ENCODE data around the gene NCS1.

The NCS1 gene

DNA sequence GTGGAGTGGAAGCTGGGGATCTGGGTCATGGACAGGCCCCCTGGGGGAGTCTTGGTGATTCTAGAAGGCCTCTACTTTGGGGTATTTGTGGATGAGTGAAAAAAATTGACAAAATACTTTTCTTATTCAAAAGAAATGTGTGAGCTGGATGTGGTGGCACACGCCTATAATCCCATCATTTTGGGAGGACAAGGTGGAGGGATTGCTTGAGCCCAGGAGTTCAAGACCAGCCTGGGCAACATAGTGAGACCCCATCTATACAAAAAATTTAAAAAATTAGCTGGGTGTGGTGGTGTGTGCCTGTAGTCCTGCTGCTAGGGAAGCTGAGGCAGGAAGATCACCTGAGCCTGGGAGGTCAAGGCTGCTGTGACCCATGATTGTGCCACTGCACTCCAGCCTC lies 6.6 kb upstream of the NCS1 start:
- Histone ChIP-seq H3K9me3 (ENCODE audit: insufficient read depth, low read depth, low read length) (no peaks in the 10 kb centered on the region), H3K4me3 (ENCODE audit: low read length) (no peak overlapping the region), H3K27me3 (ENCODE audit: insufficient read depth, low read length) (peaks cover 3% of the 10 kb centered on the region; the same call in 1 of the 2 replicates), H3K36me3 (ENCODE audit: insufficient read depth, low read depth, low read length) (no peaks in the 10 kb centered on the region), H3K9ac (ENCODE audit: low read depth, low read length) (no peak overlapping the region), H3K4me1 (ENCODE audit: insufficient read depth, low read length) (no peaks in the 10 kb centered on the region), H3K27ac (ENCODE audit: low read length) (no peak overlapping the region)

DNA sequence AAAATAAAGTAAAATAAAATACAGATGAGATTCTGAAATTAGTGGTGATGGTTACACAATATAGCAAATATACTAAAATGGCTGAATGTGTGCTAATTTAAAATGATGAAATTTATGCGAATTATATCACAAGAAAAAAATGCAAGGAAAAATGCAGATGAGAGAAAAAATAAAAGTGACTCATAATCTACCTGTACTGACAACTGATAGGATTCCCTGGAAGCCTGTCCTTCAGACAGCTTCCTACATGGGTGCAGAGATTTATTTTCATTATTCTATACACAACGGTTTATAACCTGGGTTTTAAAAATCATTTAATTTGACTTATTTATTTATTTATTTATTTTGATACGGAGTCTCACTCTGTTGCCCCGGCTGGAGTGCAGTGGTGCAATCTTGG lies 5.8 kb upstream of the NCS1 start:
- Histone ChIP-seq H3K4me1 (ENCODE audit: insufficient read depth, low read length) (no peaks in the 10 kb centered on the region), H3K9ac (ENCODE audit: low read depth, low read length) (no peak overlapping the region), H3K9me3 (ENCODE audit: insufficient read depth, low read depth, low read length) (no peaks in the 10 kb centered on the region), H3K27ac (ENCODE audit: low read length) (no peak overlapping the region), H3K27me3 (ENCODE audit: insufficient read depth, low read length) (peaks cover 11% of the 10 kb centered on the region), H3K36me3 (ENCODE audit: insufficient read depth, low read depth, low read length) (no peaks in the 10 kb centered on the region), H3K4me3 (ENCODE audit: low read length) (no peak overlapping the region)

DNA sequence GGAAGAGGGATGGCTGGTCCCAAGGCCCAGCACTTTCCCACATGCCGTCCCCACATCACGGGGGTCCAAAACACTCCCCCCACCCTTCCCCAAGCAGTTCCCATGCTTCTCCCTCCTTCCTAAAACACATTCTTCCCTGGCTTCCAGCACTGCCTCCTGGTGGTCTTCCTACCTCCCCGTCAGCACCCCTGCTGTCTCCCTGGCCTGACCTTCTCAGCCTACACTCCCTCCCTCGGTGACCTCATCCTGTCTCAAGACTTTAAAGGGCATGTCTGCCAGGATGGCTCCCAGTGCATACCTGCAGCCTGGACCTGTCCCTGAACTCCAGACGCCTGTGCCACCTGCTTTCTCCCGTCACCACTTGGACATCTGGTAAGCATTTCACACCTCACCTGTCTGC lies 4.3 kb upstream of the NCS1 start:
- Histone ChIP-seq H3K9me3 (ENCODE audit: insufficient read depth, low read depth, low read length) (no peaks in the 10 kb centered on the region), H3K9ac (ENCODE audit: low read depth, low read length) (no peak overlapping the region), H3K27me3 (ENCODE audit: insufficient read depth, low read length) (peaks cover 15% of the 10 kb centered on the region), H3K4me3 (ENCODE audit: low read length) (no peak overlapping the region), H3K4me1 (ENCODE audit: insufficient read depth, low read length) (no peaks in the 10 kb centered on the region), H3K27ac (ENCODE audit: low read length) (no peak overlapping the region), H3K36me3 (ENCODE audit: insufficient read depth, low read depth, low read length) (no peaks in the 10 kb centered on the region)

DNA sequence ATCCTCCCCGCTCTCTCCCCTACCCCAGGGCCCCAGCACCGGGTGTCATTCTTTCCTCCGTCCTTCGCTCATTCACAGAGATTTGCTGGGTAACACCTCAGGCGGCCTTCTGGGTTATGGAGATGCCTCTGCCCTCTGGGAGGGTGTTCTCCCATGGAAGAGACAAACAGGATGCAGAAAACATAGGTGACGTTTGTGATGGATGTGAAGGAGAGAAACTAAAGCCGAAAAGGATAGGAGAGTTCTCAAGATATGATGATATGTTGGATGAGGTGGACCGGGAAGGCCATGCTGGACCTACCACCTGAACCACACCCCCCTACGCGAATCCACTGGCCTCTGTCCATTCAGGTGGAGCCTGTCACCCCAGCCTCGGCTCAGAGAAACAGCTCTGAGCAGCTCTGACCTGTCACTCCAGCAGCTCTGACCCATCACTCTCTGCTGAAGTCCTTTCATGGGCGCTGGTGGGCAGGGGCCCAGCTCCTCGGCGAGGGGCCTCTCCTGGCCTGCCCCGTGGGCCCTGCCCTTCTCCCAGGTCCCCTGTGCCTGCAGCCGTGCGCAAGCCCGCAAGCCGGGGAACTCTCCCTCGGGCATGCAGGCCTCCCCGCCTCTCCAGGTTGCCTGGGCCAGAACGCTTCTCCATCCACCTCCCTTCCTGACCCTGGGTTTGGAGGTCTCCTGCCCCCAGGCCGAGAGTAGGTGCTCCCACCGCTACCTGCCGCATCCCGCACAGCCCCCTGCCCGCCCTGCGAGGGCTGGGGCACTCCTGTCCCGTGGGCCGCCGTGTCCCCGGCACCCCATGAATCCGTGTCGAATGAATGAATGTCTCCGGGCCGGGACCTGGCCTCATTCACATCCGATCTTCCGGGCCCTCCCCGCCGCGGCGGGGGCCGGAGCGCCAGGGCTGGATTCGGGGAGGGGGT lies 717 bp upstream of the NCS1 start:
- peaks cover 3% of the 10 kb centered on the region; the same call in 1 of the 2 replicates for H3K4me1 ChIP-seq (ENCODE audit: insufficient read depth, low read length)
- peak overlapping the region; percentile 61; the same call in 1 of the 2 replicates for H3K4me3 ChIP-seq (ENCODE audit: low read length)
- H3K9me3 ChIP-seq (ENCODE audit: insufficient read depth, low read depth, low read length): no peaks in the 10 kb centered on the region
- H3K27ac ChIP-seq (ENCODE audit: low read length): no peak overlapping the region
- no peak overlapping the region for H3K9ac ChIP-seq (ENCODE audit: low read depth, low read length)
- H3K36me3 ChIP-seq (ENCODE audit: insufficient read depth, low read depth, low read length): no peaks in the 10 kb centered on the region
- H3K27me3 ChIP-seq (ENCODE audit: insufficient read depth, low read length): peaks cover 21% of the 10 kb centered on the region

DNA sequence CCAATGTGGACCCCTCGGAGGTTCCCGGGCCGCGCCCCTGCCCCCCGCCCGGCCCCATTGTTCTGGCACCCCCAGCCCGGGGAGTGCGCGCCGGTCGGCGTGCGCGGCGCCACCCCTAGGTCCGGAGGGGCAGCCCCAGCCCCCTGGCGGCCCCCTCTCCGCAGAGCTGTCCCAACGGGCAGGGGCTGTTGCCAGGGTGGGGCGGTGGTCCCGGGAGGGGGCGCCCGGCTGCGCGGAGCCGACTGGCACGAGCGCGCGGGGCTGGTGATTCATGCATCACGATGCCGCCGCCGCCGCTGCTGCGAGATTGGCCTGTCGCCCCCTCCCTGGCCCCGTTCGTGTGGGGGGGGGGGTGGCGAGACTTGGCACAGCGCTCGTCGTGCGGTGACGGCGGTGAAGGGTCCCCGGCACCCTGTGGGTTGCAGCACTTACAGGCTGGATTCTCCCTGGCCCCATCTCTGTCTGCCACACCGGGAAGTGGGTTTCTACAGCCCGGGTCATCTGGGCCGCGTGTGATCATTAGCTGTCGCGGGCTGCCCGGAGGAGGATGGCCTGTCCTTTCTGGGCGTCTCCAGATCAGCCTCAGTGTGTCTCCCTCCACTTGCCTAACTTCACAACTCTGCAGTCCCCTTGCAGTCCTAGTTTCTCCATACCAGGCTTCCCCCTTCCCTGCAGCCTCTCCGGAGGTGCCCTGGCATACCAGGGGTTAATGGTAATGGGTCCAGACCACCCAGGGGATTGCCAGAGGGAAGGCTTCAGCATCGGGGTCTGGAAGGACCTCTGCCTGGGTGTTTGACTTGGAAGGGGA lies 858 bp downstream of the NCS1 start:
- peak overlapping the region; percentile 74 for H3K4me3 ChIP-seq (ENCODE audit: low read length)
- H3K9ac ChIP-seq (ENCODE audit: low read depth, low read length): peak overlapping the region; percentile 45; the same call in 1 of the 2 replicates
- H3K27me3 ChIP-seq (ENCODE audit: insufficient read depth, low read length): peaks cover 21% of the 10 kb centered on the region
- H3K4me1 ChIP-seq (ENCODE audit: insufficient read depth, low read length): peaks cover 3% of the 10 kb centered on the region; the same call in 1 of the 2 replicates
- no peaks in the 10 kb centered on the region for H3K9me3 ChIP-seq (ENCODE audit: insufficient read depth, low read depth, low read length)
- H3K27ac ChIP-seq (ENCODE audit: low read length): no peak overlapping the region
- H3K36me3 ChIP-seq (ENCODE audit: insufficient read depth, low read depth, low read length): no peaks in the 10 kb centered on the region

DNA sequence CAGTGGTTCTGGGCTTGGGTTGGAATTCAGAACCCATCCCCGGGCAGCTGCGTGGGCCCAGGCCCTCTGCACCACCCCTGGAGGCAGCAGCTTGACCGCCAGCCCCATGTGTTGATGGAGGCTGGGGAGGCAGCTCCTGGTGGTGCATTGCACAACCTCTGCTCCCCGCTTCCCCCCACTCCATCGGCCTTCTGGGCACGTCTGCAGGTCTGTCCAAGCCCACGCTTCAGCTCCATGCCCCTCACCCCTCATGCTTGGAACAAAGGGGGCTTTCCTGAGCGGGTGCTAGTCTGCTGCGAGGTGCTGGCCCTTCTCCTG lies 1.4 kb downstream of the NCS1 start:
- Histone ChIP-seq H3K9me3 (ENCODE audit: insufficient read depth, low read depth, low read length) (no peaks in the 10 kb centered on the region), H3K36me3 (ENCODE audit: insufficient read depth, low read depth, low read length) (no peaks in the 10 kb centered on the region), H3K27ac (ENCODE audit: low read length) (no peak overlapping the region), H3K9ac (ENCODE audit: low read depth, low read length) (peak overlapping the region; percentile 45; the same call in 1 of the 2 replicates), H3K4me1 (ENCODE audit: insufficient read depth, low read length) (peaks cover 3% of the 10 kb centered on the region; the same call in 1 of the 2 replicates), H3K27me3 (ENCODE audit: insufficient read depth, low read length) (peaks cover 21% of the 10 kb centered on the region), H3K4me3 (ENCODE audit: low read length) (peak overlapping the region; percentile 74)

DNA sequence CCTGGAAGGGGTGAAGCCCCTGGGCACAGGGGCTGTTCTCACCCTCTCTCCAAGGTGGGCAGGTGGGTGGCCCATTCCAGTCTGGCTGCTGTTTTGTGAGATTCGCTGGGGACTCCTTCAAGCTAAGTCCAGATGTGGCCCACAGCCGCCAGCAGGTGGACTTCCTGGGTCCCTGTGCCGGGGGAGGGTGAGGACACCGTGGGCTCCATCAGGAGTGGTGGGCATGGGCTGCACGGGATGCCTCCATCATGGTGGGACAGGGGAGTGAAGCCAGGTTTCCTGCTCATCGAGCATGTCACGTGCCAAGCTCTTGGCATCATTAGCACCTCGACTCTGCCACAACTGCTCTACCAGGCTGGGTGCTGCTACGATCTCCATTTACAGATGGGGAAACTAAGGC lies 1.8 kb downstream of the NCS1 start:
- peaks cover 3% of the 10 kb centered on the region; the same call in 1 of the 2 replicates for H3K4me1 ChIP-seq (ENCODE audit: insufficient read depth, low read length)
- no peak overlapping the region for H3K27ac ChIP-seq (ENCODE audit: low read length)
- no peak overlapping the region for H3K9ac ChIP-seq (ENCODE audit: low read depth, low read length)
- no peaks in the 10 kb centered on the region for H3K36me3 ChIP-seq (ENCODE audit: insufficient read depth, low read depth, low read length)
- H3K4me3 ChIP-seq (ENCODE audit: low read length): peak overlapping the region; percentile 74; the same call in 1 of the 2 replicates
- peaks cover 21% of the 10 kb centered on the region for H3K27me3 ChIP-seq (ENCODE audit: insufficient read depth, low read length)
- no peaks in the 10 kb centered on the region for H3K9me3 ChIP-seq (ENCODE audit: insufficient read depth, low read depth, low read length)

DNA sequence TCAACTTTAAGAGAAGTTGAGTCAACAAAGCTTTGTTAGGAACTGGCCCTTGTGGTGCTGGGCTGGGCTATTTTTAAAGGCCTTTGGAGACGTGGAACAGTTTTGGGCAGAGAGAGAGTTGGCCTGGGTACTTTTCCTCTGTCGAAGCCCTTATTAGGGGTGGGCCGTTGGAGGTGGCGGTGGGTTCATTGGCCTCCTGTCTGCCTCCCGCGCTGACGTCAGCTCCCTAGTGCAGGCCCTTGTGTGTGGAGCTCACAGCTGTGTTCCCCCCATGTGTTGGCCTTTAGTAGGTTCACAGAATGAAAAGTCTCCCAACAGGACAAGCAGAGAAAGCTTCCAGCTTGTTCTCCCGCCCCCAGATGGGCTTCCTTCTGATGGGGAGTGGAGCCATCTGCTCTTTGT lies 2.7 kb downstream of the NCS1 start:
- Histone ChIP-seq H3K9ac (ENCODE audit: low read depth, low read length) (no peak overlapping the region), H3K4me1 (ENCODE audit: insufficient read depth, low read length) (peaks cover 3% of the 10 kb centered on the region; the same call in 1 of the 2 replicates), H3K36me3 (ENCODE audit: insufficient read depth, low read depth, low read length) (no peaks in the 10 kb centered on the region), H3K27me3 (ENCODE audit: insufficient read depth, low read length) (peaks cover 21% of the 10 kb centered on the region), H3K27ac (ENCODE audit: low read length) (no peak overlapping the region), H3K4me3 (ENCODE audit: low read length) (no peak overlapping the region), H3K9me3 (ENCODE audit: insufficient read depth, low read depth, low read length) (no peaks in the 10 kb centered on the region)

DNA sequence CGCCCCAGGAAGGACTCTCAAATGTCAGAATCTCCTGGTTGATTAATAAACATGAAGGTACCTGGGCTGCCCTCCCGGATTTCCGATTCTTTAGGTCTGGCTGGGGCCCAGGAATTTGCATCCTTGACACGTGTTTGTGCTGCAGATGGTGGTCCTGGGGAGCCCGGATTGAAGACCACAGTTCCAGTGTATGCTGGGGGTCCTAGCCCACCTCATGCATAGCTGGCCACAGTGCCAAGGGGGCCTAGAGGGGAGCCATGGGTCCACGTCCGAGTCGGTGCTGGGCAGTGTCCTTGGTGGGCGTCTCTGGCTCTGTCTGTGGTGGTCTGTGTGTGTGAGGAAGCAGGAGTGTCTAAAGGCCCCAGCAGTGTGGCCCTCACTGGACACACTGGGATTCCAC lies 3.2 kb downstream of the NCS1 start:
- H3K4me1 ChIP-seq (ENCODE audit: insufficient read depth, low read length): peaks cover 3% of the 10 kb centered on the region; the same call in 1 of the 2 replicates
- no peak overlapping the region for H3K4me3 ChIP-seq (ENCODE audit: low read length)
- no peak overlapping the region for H3K27ac ChIP-seq (ENCODE audit: low read length)
- H3K9ac ChIP-seq (ENCODE audit: low read depth, low read length): no peak overlapping the region
- H3K36me3 ChIP-seq (ENCODE audit: insufficient read depth, low read depth, low read length): no peaks in the 10 kb centered on the region
- peaks cover 21% of the 10 kb centered on the region for H3K27me3 ChIP-seq (ENCODE audit: insufficient read depth, low read length)
- no peaks in the 10 kb centered on the region for H3K9me3 ChIP-seq (ENCODE audit: insufficient read depth, low read depth, low read length)

DNA sequence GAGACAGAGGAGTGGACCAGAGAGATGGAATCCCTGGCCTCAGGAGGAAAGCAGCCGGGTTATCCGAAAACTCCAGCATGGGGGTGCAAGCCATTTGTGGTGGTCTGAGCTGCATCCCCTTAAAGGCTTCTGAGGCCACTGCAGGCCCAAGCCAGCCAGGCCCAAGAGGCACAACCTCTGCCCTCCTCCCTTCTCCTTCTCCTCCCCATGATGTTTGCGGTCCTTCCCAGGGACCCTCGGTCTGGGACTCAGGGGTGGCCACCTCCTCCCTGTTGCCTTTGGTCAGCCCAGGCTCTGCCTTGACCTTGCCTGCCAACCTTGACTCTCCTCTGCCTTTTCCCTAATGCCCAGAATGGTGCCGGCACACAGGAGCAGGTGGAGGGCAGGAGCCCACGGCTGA lies 4.6 kb downstream of the NCS1 start:
- no peak overlapping the region for H3K27ac ChIP-seq (ENCODE audit: low read length)
- H3K4me3 ChIP-seq (ENCODE audit: low read length): no peak overlapping the region
- H3K9ac ChIP-seq (ENCODE audit: low read depth, low read length): no peak overlapping the region
- H3K27me3 ChIP-seq (ENCODE audit: insufficient read depth, low read length): peaks cover 7% of the 10 kb centered on the region; the same call in 1 of the 2 replicates
- H3K36me3 ChIP-seq (ENCODE audit: insufficient read depth, low read depth, low read length): no peaks in the 10 kb centered on the region
- no peaks in the 10 kb centered on the region for H3K9me3 ChIP-seq (ENCODE audit: insufficient read depth, low read depth, low read length)
- H3K4me1 ChIP-seq (ENCODE audit: insufficient read depth, low read length): peaks cover 3% of the 10 kb centered on the region; the same call in 1 of the 2 replicates

DNA sequence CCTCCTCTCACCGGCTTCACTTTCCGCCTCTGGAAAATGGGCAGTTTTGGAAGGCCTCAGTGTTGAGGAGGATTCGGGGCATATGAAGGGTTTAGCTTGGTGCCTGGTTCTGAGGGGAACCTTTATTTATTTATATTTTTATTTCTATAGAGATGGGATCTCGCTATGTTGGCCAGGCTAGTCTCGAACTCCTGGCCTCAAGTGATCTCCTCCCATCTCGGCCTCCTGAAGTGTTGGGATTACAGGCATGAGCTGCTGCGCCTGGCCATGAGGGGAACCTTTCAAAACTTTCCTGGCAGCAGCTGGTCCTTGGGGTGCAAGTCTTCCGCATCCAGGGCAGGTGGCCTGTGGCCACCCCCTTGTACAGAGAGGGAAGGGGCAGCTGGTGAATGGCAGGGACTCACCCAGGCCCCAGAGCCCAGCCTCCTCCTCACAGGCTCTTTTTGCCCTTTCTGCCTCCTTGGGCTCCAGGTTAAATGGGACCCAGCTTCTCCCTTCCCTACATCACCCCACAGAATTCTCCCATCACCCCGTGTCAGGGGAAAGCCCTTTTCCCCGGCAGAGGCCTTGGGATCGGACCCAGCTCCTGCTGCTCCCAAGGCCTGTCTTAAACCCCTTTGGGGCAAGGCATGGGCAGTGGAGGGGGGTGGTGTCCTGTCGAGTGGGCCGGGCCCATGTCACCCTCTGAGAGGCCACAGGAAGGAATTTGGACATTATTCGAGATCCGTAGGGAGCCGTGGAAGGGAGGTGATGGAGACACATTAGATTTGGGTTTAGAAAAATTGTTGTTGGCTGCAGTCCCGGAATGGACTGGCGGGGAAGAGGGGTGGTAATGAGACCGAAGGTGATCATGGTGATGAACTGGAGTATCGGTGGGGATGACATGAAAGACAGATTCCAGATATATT lies 5.9 kb downstream of the NCS1 start:
- H3K9me3 ChIP-seq (ENCODE audit: insufficient read depth, low read depth, low read length): no peaks in the 10 kb centered on the region
- peaks cover 3% of the 10 kb centered on the region; the same call in 1 of the 2 replicates for H3K4me1 ChIP-seq (ENCODE audit: insufficient read depth, low read length)
- no peaks in the 10 kb centered on the region for H3K36me3 ChIP-seq (ENCODE audit: insufficient read depth, low read depth, low read length)
- peaks cover 5% of the 10 kb centered on the region; the same call in 1 of the 2 replicates for H3K27me3 ChIP-seq (ENCODE audit: insufficient read depth, low read length)
- H3K4me3 ChIP-seq (ENCODE audit: low read length): no peak overlapping the region
- no peak overlapping the region for H3K9ac ChIP-seq (ENCODE audit: low read depth, low read length)
- H3K27ac ChIP-seq (ENCODE audit: low read length): no peak overlapping the region

Data from iPS-20b (cell line).